Endothelial cell (in vitro differentiated cells): Measurements from ENCODE around the gene MGAT5. TPM values are rescaled to one million over a fixed set of nuclear protein-coding genes. Genes with fewer than 3 reads are reported as not detected.

Experiments used
- DNase-seq: peaks from one replicate; pipeline ENCODE4 v3.0.0; 2021; ENCODE audit warnings: low spot score
- H3K27ac Mint-ChIP-seq: one replicate; pipeline ENCODE4 v1.8.0; 2021; ENCODE audit warnings: mixed read lengths, inconsistent platforms; ENCODE audit not compliant: unreplicated experiment
- H3K27me3 Mint-ChIP-seq: one replicate; pipeline ENCODE4 v1.8.0; 2021; ENCODE audit warnings: mild to moderate bottlenecking, moderate library complexity, mixed read lengths, inconsistent platforms; ENCODE audit not compliant: unreplicated experiment
- H3K36me3 Mint-ChIP-seq: one replicate; pipeline ENCODE4 v1.8.0; 2021; ENCODE audit warnings: mild to moderate bottlenecking, low read depth, mixed read lengths, inconsistent platforms; ENCODE audit not compliant: unreplicated experiment
- H3K4me1 Mint-ChIP-seq: one replicate; pipeline ENCODE4 v1.8.0; 2021; ENCODE audit warnings: mild to moderate bottlenecking, mixed read lengths, inconsistent platforms; ENCODE audit not compliant: unreplicated experiment
- H3K4me3 Mint-ChIP-seq: one replicate; pipeline ENCODE4 v1.8.0; 2021; ENCODE audit warnings: mild to moderate bottlenecking, mixed read lengths, inconsistent platforms; ENCODE audit not compliant: unreplicated experiment
- H3K9me3 Mint-ChIP-seq: one replicate; pipeline ENCODE4 v1.8.0; 2021; ENCODE audit warnings: mixed read lengths, inconsistent platforms; ENCODE audit not compliant: unreplicated experiment
- CTCF ChIP-seq: fragments of 200-600 bp; sonication (generic); IDR thresholded peaks from one replicate; pipeline ENCODE4 v1.5.0; 2021; ENCODE audit warnings: antibody characterized with exemption; ENCODE audit not compliant: unreplicated experiment
- total RNA-seq: library from RNA; stranded (reverse); fragmentation: NEBNext Ultra II Directional; extraction: Animal tissue kit (Norgen Biotek cat#: 25700); gene quantifications from one replicate; pipeline ENCODE4 v1.2.1, GENCODE V29; 2021; ENCODE audit not compliant: unreplicated experiment

The MGAT5 gene
- total RNA-seq, 1 donor from 2014 or later: 124 TPM

- H3K27me3 Mint-ChIP-seq: no peaks in the 10 kb centered on the region
- H3K4me1 Mint-ChIP-seq: peaks cover 6% of the 10 kb centered on the region
- no peak for TF ChIP-seq CTCF
- no peak for DNase-seq
- H3K9me3 Mint-ChIP-seq: no peaks in the 10 kb centered on the region
- H3K4me3 Mint-ChIP-seq: no peak overlapping the region
- H3K36me3 Mint-ChIP-seq: peaks cover 11% of the 10 kb centered on the region
- no peak overlapping the region for H3K27ac Mint-ChIP-seq
These were observed 125.8 kb downstream of the MGAT5 start for GRCh38 chr2:134379722-134380121.

- Mint-ChIP-seq H3K9me3 (no peaks in the 10 kb centered on the region), H3K27me3 (no peaks in the 10 kb centered on the region), H3K27ac (no peak overlapping the region), H3K36me3 (peaks cover 7% of the 10 kb centered on the region), H3K4me3 (no peak overlapping the region), H3K4me1 (peaks cover 6% of the 10 kb centered on the region)
- no peak for TF ChIP-seq CTCF
- DNase-seq: no peak
These were observed 127.3 kb downstream of the MGAT5 start for GRCh38 chr2:134381141-134381540.

- H3K4me3 Mint-ChIP-seq: no peak overlapping the region
- peaks cover 6% of the 10 kb centered on the region for H3K4me1 Mint-ChIP-seq
- no peak for DNase-seq
- no peak overlapping the region for H3K27ac Mint-ChIP-seq
- no peaks in the 10 kb centered on the region for H3K9me3 Mint-ChIP-seq
- peaks cover 8% of the 10 kb centered on the region for H3K36me3 Mint-ChIP-seq
- TF ChIP-seq CTCF: no peak
- no peaks in the 10 kb centered on the region for H3K27me3 Mint-ChIP-seq
These were observed 130.3 kb downstream of the MGAT5 start for GRCh38 chr2:134384131-134384530.

- no peak for DNase-seq
- Mint-ChIP-seq H3K9me3 (no peaks in the 10 kb centered on the region), H3K27me3 (no peaks in the 10 kb centered on the region), H3K27ac (no peak overlapping the region), H3K36me3 (peaks cover 4% of the 10 kb centered on the region), H3K4me1 (peaks cover 6% of the 10 kb centered on the region), H3K4me3 (no peak overlapping the region)
- TF ChIP-seq CTCF: no peak
These were observed 131.3 kb downstream of the MGAT5 start for GRCh38 chr2:134385195-134385594.

GRCh38 chr2:134386310-134386709 lies 132.4 kb downstream of the MGAT5 start:
- Mint-ChIP-seq H3K4me1 (peaks cover 6% of the 10 kb centered on the region), H3K9me3 (no peaks in the 10 kb centered on the region), H3K27ac (no peak overlapping the region), H3K36me3 (peaks cover 4% of the 10 kb centered on the region), H3K27me3 (no peaks in the 10 kb centered on the region), H3K4me3 (no peak overlapping the region)
- TF ChIP-seq CTCF: no peak
- no peak for DNase-seq
